Stimulated activated CD8-positive, alpha-beta memory T cell treated with anti-CD3 and anti-CD28 coated beads, Interleukin-2, amount 100 ng/mL, for 48 hours (primary cell): Measurements from ENCODE around the gene DALRD3.
A peak's percentile ranks its signal among the peaks of the same experiment; 100 is the strongest.

Experiments
- DNase-seq, 2 donors: peaks; one replicate each; pipeline ENCODE4 v3.0.0-alpha.2; 2020; ENCODE audit warnings: low read depth in 2 of 2

DALRD3 gene

GRCh38 chr3:49017971-49018706, at the start of gene DALRD3:
Gene DALRD3, minus strand, starts transcription at chr3:49018580. Its CDS starts 16 bp downstream, at chr3:49018564.
- peak; percentile 54 to 61 for DNase-seq

GRCh38 chr3:49058011-49058410, 39.6 kb upstream of the DALRD3 start:
- no peak for DNase-seq

- DNase-seq: no peak
Measured at GRCh38 chr3:49057268-49057667, 38.9 kb upstream of the DALRD3 start.

- DNase-seq: no peak
Measured at GRCh38 chr3:49054344-49054862, 36.0 kb upstream of the DALRD3 start.

- DNase-seq: no peak
Measured at GRCh38 chr3:49053543-49053942, 35.2 kb upstream of the DALRD3 start.

- no peak for DNase-seq
Measured at GRCh38 chr3:49035281-49035680, 16.9 kb upstream of the DALRD3 start.

GRCh38 chr3:49034650-49035049, 16.3 kb upstream of the DALRD3 start:
- DNase-seq: no peak

- no peak for DNase-seq
Measured at GRCh38 chr3:49032646-49033304, 14.4 kb upstream of the DALRD3 start.

GRCh38 chr3:49030321-49030720, 11.9 kb upstream of the DALRD3 start:
- no peak for DNase-seq

GRCh38 chr3:49029563-49029884, 11.1 kb upstream of the DALRD3 start:
- no peak for DNase-seq

- peak; percentile 89 to 91 for DNase-seq
Measured at GRCh38 chr3:49028673-49029562, 10.5 kb upstream of the DALRD3 start, which contains the start of gene IMPDH2. Gene IMPDH2, minus strand, starts transcription at chr3:49029398. Its CDS starts 48 bp downstream, at chr3:49029350.

- DNase-seq: no peak
Measured at GRCh38 chr3:49028298-49028672, 9.9 kb upstream of the DALRD3 start.

GRCh38 chr3:49027634-49028033, 9.3 kb upstream of the DALRD3 start:
- DNase-seq: no peak

GRCh38 chr3:49026536-49026935, 8.2 kb upstream of the DALRD3 start:
- no peak for DNase-seq

- DNase-seq: no peak
Measured at GRCh38 chr3:49025793-49026520, 7.6 kb upstream of the DALRD3 start.

GRCh38 chr3:49025005-49025792, 6.8 kb upstream of the DALRD3 start:
- DNase-seq: no peak

GRCh38 chr3:49024449-49024848, 6.1 kb upstream of the DALRD3 start:
- DNase-seq: no peak

GRCh38 chr3:49023775-49024174, 5.4 kb upstream of the DALRD3 start:
- DNase-seq: no peak

- DNase-seq: no peak
Measured at GRCh38 chr3:49022688-49023171, 4.3 kb upstream of the DALRD3 start.
